GM21360 (cell line): ENCODE measurements around the gene TUBA1A.
"Not testable (repeated sequence)": the region's sequence is repeated elsewhere in the genome, so short reads cannot be mapped to it uniquely, and the experiment has no call there.

ENCODE experiments used
- ATAC-seq: cut with Tn5 transposase; IDR thresholded peaks from one replicate; pipeline ENCODE4 v1.9.1; 2021; ENCODE audit warnings: mild to moderate bottlenecking, moderate library complexity; ENCODE audit not compliant: unreplicated experiment

The TUBA1A gene

GRCh38 chr12:49160399-49160798 is 28.5 kb downstream of the TUBA1A start:
- ATAC-seq: no peak

DNA sequence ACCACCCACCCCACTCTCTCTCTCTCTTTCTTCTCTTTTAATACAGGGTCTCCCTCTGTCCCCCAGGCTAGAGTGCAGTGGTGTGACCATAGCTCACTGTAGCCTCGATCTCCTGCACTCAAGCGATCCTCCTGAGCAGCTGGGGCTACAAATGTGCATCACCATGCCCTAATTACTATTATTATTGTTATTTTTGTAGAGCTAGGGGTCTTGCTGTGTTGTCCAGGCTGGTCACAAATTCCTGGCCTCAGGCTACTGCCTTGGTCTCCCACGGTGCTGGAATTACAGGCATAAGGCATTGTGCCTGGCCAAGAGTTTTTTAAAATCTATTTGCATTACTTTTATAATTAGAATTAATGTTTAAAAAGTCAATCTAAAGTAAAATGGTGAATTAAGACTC is 34.7 kb downstream of the TUBA1A start:
- no peak for ATAC-seq

DNA sequence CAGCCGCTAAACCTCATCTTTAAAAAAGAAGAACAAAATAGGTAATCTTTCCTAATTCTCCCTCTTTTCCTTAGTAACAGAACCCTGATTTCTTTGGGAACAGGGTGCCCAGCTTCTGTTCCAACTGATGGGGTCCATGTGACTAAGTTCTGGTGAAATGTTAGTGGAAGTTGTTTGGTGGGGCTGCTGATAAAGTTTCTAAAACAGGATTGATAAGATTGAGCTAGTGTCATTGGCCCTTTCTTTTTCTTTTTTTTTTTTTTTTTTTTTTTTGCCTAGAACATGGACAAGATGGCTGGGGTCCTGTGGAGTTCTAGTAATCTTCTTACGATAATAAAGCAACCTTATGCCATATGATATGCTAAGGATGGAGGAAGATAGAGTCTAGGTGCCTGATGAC is 41.5 kb downstream of the TUBA1A start:
- ATAC-seq: no peak

DNA sequence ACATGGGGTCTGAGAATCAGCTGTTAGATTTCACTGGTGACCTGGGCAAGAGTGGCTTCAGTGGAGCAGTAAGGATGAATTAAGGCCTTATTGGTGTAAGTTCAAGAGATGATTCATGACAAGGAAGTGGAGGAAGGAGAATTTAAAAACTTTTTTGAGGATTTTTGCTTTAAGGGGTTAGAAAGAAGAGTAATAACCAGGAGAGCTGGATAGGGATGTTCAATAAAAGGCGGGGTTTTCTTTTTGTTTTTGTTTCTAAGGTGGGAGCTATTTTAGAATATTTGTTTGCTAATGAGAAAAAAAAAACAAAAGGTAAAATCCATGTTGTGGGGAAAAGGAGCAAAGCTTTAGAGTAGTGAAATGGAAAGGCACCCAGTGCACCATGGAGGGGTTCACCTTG is 42.5 kb downstream of the TUBA1A start:
- ATAC-seq: no peak

- no peak for ATAC-seq
These were observed 44.5 kb downstream of the TUBA1A start for GRCh38 chr12:49144384-49144783.

GRCh38 chr12:49138999-49139398 is 49.9 kb downstream of the TUBA1A start:
- no peak for ATAC-seq

GRCh38 chr12:49138587-49138986 is 50.3 kb downstream of the TUBA1A start:
- no peak for ATAC-seq

- no peak for ATAC-seq
These were observed 51.4 kb downstream of the TUBA1A start for GRCh38 chr12:49137476-49137875.

DNA sequence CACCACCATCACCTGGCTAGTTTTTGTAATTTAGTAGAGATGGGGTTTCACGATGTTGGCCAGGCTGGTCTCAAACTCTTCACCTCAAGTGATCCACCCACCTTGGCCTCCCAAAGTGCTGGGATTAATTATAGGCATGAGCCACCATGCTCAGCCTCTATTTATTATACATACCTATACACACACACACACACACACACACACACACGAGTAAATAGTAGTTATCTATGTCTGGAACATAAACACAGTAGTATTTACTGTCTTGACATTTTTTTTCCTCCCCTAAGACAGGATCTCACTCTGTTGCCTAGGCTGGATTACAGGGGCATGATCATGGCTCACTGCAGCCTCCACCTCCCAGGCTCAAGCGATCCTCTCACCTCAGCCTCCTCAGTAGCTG is 51.9 kb downstream of the TUBA1A start:
- ATAC-seq: not testable (repeated sequence)
